Measurements from ENCODE around the gene CKMT1B. TPM values are rescaled to one million over a fixed set of nuclear protein-coding genes. Genes with fewer than 3 reads are reported as not detected.
"Not testable (repeated sequence)": the region's sequence is repeated elsewhere in the genome, so short reads cannot be mapped to it uniquely, and the experiment has no call there.

CKMT1B gene
- total and polyA plus RNA-seq, 2 experiments from 2014 or later: not detected

- 2 to 3% methylated on average over 10 of the region's 10 CpGs for WGBS, 2 experiments (ENCODE audit: low coverage in 1 of 2, low lambda C conversion rate in 2 of 2, missing lambda C conversion rate in 2 of 2)
- H3K9me2 ChIP-seq (ENCODE audit: insufficient read depth): no peaks in the 10 kb centered on the region
These were observed 43.1 kb upstream of the CKMT1B start for GRCh38 chr15:43550527-43551363.

GRCh38 chr15:43552256-43552655 is 41.6 kb upstream of the CKMT1B start:
- no peaks in the 10 kb centered on the region for H3K27me3 ChIP-seq (replicated peaks; ENCODE audit: insufficient read depth)
- 42 to 48% methylated on average over 4 of the region's 4 CpGs for WGBS, 2 experiments (ENCODE audit: low coverage in 1 of 2, low lambda C conversion rate in 2 of 2, missing lambda C conversion rate in 2 of 2)
- no peak overlapping the region for H2AFZ ChIP-seq
- no peaks in the 10 kb centered on the region for H3K9me3 ChIP-seq (ENCODE audit: low read depth)
- peaks cover 20% of the 10 kb centered on the region for H3F3A ChIP-seq (ENCODE audit: insufficient read depth)
- peaks cover 8% of the 10 kb centered on the region for H3K4me1 ChIP-seq (ENCODE audit: insufficient read depth)
- no peaks in the 10 kb centered on the region for H3K9me2 ChIP-seq (ENCODE audit: insufficient read depth)
- DNase-seq: no peak
- no peak overlapping the region for H3K27ac ChIP-seq
- no peak overlapping the region for H3K9ac ChIP-seq
- no peak overlapping the region for H3K4me2 ChIP-seq (ENCODE audit: unreplicated experiment)
- H3K4me3 ChIP-seq: no peak overlapping the region
- H4K20me1 ChIP-seq (ENCODE audit: insufficient read depth): no peaks in the 10 kb centered on the region
- in situ Hi-C loops (cut with MboI): no loop called here
- peaks cover 2% of the 10 kb centered on the region; the same call in 1 of the 2 replicates for H3K36me3 ChIP-seq (ENCODE audit: low read depth)
- H3K79me2 ChIP-seq (ENCODE audit: insufficient read depth): no peaks in the 10 kb centered on the region
- TF ChIP-seq EZH2phosphoT487 (IDR thresholded peaks at IDR 0.05; ENCODE audit: insufficient read depth, low read depth) (no peak), EZH2 (IDR thresholded peaks at IDR 0.05; ENCODE audit: insufficient read depth, poor library complexity, severe bottlenecking) (no peak)

More at GRCh38 chr15:43550527-43551363, 43.1 kb upstream of the CKMT1B start:
- TF ChIP-seq EZH2phosphoT487 (IDR thresholded peaks at IDR 0.05; ENCODE audit: insufficient read depth, low read depth): no peak
- Histone ChIP-seq H3K4me2 (ENCODE audit: unreplicated experiment) (peak overlapping the region; percentile 61), H3K36me3 (ENCODE audit: low read depth) (peaks cover 3% of the 10 kb centered on the region; the same call in 1 of the 2 replicates), H3K4me1 (ENCODE audit: insufficient read depth) (peaks cover 8% of the 10 kb centered on the region), H3F3A (ENCODE audit: insufficient read depth) (peaks cover 20% of the 10 kb centered on the region), H3K27ac (peak overlapping the region; percentile 80), H3K79me2 (ENCODE audit: insufficient read depth) (no peaks in the 10 kb centered on the region), H3K9me3 (ENCODE audit: low read depth) (no peaks in the 10 kb centered on the region), H3K27me3 (replicated peaks; ENCODE audit: insufficient read depth) (no peaks in the 10 kb centered on the region), H4K20me1 (ENCODE audit: insufficient read depth) (no peaks in the 10 kb centered on the region), H3K9ac (peak overlapping the region; percentile 60), H3K4me3 (peak overlapping the region; percentile 47), H2AFZ (peak overlapping the region; percentile 58)
- in situ Hi-C loops (cut with MboI): no loop called here
- DNase-seq: peak; percentile 86

- H3K4me2 ChIP-seq (ENCODE audit: unreplicated experiment): no peak overlapping the region
- in situ Hi-C loops (cut with MboI): no loop called here
- no peak overlapping the region for H3K27ac ChIP-seq
- DNase-seq: no peak
- H3K9ac ChIP-seq: no peak overlapping the region
- no peaks in the 10 kb centered on the region for H4K20me1 ChIP-seq (ENCODE audit: insufficient read depth)
- no peak for TF ChIP-seq EZH2 (IDR thresholded peaks at IDR 0.05; ENCODE audit: insufficient read depth, poor library complexity, severe bottlenecking)
- H3K4me3 ChIP-seq: no peak overlapping the region
- no peaks in the 10 kb centered on the region for H3K27me3 ChIP-seq (replicated peaks; ENCODE audit: insufficient read depth)
- H3K4me1 ChIP-seq (ENCODE audit: insufficient read depth): peaks cover 8% of the 10 kb centered on the region
- H3K9me2 ChIP-seq (ENCODE audit: insufficient read depth): no peaks in the 10 kb centered on the region
- no peaks in the 10 kb centered on the region for H3K79me2 ChIP-seq (ENCODE audit: insufficient read depth)
- 16 to 37% methylated on average over 2 of the region's 2 CpGs for WGBS, 2 experiments (ENCODE audit: low coverage in 1 of 2, low lambda C conversion rate in 2 of 2, missing lambda C conversion rate in 2 of 2)
- no peak overlapping the region for H2AFZ ChIP-seq
- no peaks in the 10 kb centered on the region for H3K9me3 ChIP-seq (ENCODE audit: low read depth)
- H3K36me3 ChIP-seq (ENCODE audit: low read depth): no peaks in the 10 kb centered on the region
- H3F3A ChIP-seq (ENCODE audit: insufficient read depth): peaks cover 20% of the 10 kb centered on the region
These were observed 40.8 kb upstream of the CKMT1B start for GRCh38 chr15:43552986-43553385.

- H3K27ac ChIP-seq; H4K20me1 ChIP-seq (ENCODE audit: insufficient read depth); H3K27me3 ChIP-seq (replicated peaks; ENCODE audit: insufficient read depth); H3K9me3 ChIP-seq (ENCODE audit: low read depth); H3K4me3 ChIP-seq; H3K4me1 ChIP-seq (ENCODE audit: insufficient read depth); H3K36me3 ChIP-seq (ENCODE audit: low read depth); H3K9me2 ChIP-seq (ENCODE audit: insufficient read depth); H3K4me2 ChIP-seq (ENCODE audit: unreplicated experiment); H3K79me2 ChIP-seq (ENCODE audit: insufficient read depth); H3K9ac ChIP-seq; DNase-seq; H3F3A ChIP-seq (ENCODE audit: insufficient read depth); in situ Hi-C loops (cut with MboI); H2AFZ ChIP-seq: not testable (repeated sequence)
- 78% methylated on average over 2 of the region's 3 CpGs; no CpG with 5 or more reads in 1 of the 2 experiments for WGBS, 2 experiments (ENCODE audit: low coverage in 1 of 2, low lambda C conversion rate in 2 of 2, missing lambda C conversion rate in 2 of 2)
These were observed 31.1 kb upstream of the CKMT1B start for GRCh38 chr15:43562753-43563152.

GRCh38 chr15:43563793-43564192 is 30.0 kb upstream of the CKMT1B start:
- H2AFZ ChIP-seq; H3K79me2 ChIP-seq (ENCODE audit: insufficient read depth); DNase-seq; H3K36me3 ChIP-seq (ENCODE audit: low read depth); H3K9me3 ChIP-seq (ENCODE audit: low read depth); H3K4me3 ChIP-seq; H3K4me2 ChIP-seq (ENCODE audit: unreplicated experiment); H3K9ac ChIP-seq; H3K27ac ChIP-seq; H3K27me3 ChIP-seq (replicated peaks; ENCODE audit: insufficient read depth); H3K4me1 ChIP-seq (ENCODE audit: insufficient read depth); H3F3A ChIP-seq (ENCODE audit: insufficient read depth); H4K20me1 ChIP-seq (ENCODE audit: insufficient read depth); H3K9me2 ChIP-seq (ENCODE audit: insufficient read depth); in situ Hi-C loops (cut with MboI): not testable (repeated sequence)
- WGBS, 2 experiments (ENCODE audit: low coverage in 1 of 2, low lambda C conversion rate in 2 of 2, missing lambda C conversion rate in 2 of 2): no CpG with 5 or more reads among the region's 8 CpGs

- in situ Hi-C loops (cut with MboI); H3K27ac ChIP-seq; DNase-seq: not testable (repeated sequence)
These were observed 27.2 kb upstream of the CKMT1B start for GRCh38 chr15:43566615-43567014.

GRCh38 chr15:43574607-43575006 is 19.2 kb upstream of the CKMT1B start:
- H3K9me2 ChIP-seq (ENCODE audit: insufficient read depth); H3K36me3 ChIP-seq (ENCODE audit: low read depth); H2AFZ ChIP-seq; DNase-seq; H3K4me2 ChIP-seq (ENCODE audit: unreplicated experiment); H3F3A ChIP-seq (ENCODE audit: insufficient read depth); H3K27ac ChIP-seq; in situ Hi-C loops (cut with MboI); H4K20me1 ChIP-seq (ENCODE audit: insufficient read depth); H3K9ac ChIP-seq; H3K4me1 ChIP-seq (ENCODE audit: insufficient read depth); H3K4me3 ChIP-seq; H3K27me3 ChIP-seq (replicated peaks; ENCODE audit: insufficient read depth); H3K79me2 ChIP-seq (ENCODE audit: insufficient read depth); H3K9me3 ChIP-seq (ENCODE audit: low read depth): not testable (repeated sequence)
- no CpG with 5 or more reads among the region's 1 CpG for WGBS, 2 experiments (ENCODE audit: low coverage in 1 of 2, low lambda C conversion rate in 2 of 2, missing lambda C conversion rate in 2 of 2)

More at GRCh38 chr15:43566615-43567014, 27.2 kb upstream of the CKMT1B start:
- no CpG with 5 or more reads among the region's 2 CpGs for WGBS, 2 experiments (ENCODE audit: low coverage in 1 of 2, low lambda C conversion rate in 2 of 2, missing lambda C conversion rate in 2 of 2)
- not testable (repeated sequence) for H2AFZ ChIP-seq; H3K9ac ChIP-seq; H3K9me3 ChIP-seq (ENCODE audit: low read depth); H3K36me3 ChIP-seq (ENCODE audit: low read depth); H3K4me1 ChIP-seq (ENCODE audit: insufficient read depth); H4K20me1 ChIP-seq (ENCODE audit: insufficient read depth); H3K27me3 ChIP-seq (replicated peaks; ENCODE audit: insufficient read depth); H3K4me3 ChIP-seq; H3K9me2 ChIP-seq (ENCODE audit: insufficient read depth); H3K4me2 ChIP-seq (ENCODE audit: unreplicated experiment); H3K79me2 ChIP-seq (ENCODE audit: insufficient read depth); H3F3A ChIP-seq (ENCODE audit: insufficient read depth)
